NCI-H510A (cell line): ENCODE measurements around the gene PLA2G1B.

Experiments
- DNase-seq: peaks from one replicate; lab custom pipeline; 2025; lab: John Stamatoyannopoulos, UW

Gene PLA2G1B

DNA sequence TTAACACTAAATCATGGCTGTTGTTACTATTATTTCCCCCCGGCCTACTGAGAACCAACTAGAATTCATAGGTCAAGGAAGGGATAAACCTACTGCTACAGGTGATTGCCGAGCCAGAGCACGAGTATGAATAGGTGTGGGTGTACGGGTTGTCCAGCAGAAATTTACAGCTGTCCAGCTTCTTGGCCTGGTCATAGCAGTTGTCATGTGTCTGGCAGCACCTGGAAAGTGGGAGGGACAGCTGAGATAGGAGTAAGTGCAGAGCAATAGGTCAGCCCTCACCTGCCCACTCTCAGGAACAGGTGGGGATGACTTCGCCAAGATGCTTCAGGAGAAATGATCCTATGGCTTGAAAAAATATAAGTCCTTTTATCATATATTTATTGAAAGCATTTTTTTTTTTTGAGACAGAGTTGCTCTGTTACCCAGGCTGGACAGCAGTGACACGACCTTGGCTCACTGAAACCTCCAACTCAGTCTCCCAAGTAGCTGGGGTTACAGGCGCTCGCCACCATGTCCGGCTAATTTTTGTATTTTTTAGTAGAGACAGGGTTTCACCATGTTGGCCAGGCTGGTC is 2.6 kb downstream of the PLA2G1B start:
- no peak for DNase-seq

DNA sequence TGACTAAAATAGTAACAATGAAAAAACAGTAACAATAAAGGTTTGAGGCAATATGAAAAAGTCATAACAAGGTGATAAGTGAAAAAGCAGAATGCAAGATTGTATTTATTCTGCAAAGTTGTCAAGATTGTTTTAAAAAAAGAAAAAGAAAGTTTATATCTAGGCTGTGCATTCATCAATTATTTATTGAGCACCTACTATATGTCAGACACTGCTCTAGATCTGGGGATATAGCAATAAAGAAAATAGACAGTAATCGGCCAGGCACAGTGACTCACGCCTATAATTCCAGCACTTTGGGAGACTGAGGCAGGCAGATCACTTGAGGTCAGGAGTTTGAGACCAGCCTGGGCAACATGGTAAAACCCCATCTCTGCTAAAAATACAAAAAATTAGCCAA is 3.8 kb downstream of the PLA2G1B start:
- no peak for DNase-seq

DNA sequence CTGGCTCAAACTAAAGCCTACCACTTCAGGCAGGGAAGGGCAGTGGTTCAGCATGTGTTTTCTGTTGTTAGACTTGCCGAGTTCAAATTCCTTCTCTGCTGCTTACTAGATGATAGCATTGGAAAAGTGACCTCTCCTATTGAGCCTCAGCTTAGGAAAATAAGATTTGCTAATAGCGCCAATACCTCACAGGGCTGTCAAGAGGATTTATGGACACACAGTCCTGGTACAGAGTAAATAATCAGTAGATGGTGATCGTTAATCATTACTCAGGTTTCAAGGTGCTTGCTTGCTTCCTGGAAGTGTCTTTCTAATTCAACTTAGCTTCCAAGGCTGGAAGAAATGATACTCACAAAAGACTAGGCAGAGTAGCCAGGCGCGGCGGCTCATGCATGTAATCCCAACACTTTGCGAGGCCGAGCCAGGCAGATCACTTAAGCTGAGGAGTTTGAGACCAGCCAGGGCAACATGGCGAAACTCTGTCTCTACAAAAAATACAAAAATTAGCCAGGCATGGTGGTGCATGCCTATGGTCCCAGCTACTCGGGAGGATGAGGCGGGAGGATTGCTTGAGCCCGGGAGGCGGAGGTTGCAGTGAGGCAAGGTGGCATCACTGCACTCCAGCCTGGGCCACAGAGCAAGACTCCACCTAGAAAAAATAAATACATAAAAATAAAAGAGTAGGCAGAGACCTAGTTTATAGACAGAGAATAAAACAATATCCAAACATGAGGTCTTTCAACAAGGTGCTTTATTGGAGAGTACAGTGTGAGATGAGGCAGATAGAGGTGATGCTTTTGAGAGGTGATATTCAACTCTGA is 6.0 kb downstream of the PLA2G1B start:
- DNase-seq: no peak

DNA sequence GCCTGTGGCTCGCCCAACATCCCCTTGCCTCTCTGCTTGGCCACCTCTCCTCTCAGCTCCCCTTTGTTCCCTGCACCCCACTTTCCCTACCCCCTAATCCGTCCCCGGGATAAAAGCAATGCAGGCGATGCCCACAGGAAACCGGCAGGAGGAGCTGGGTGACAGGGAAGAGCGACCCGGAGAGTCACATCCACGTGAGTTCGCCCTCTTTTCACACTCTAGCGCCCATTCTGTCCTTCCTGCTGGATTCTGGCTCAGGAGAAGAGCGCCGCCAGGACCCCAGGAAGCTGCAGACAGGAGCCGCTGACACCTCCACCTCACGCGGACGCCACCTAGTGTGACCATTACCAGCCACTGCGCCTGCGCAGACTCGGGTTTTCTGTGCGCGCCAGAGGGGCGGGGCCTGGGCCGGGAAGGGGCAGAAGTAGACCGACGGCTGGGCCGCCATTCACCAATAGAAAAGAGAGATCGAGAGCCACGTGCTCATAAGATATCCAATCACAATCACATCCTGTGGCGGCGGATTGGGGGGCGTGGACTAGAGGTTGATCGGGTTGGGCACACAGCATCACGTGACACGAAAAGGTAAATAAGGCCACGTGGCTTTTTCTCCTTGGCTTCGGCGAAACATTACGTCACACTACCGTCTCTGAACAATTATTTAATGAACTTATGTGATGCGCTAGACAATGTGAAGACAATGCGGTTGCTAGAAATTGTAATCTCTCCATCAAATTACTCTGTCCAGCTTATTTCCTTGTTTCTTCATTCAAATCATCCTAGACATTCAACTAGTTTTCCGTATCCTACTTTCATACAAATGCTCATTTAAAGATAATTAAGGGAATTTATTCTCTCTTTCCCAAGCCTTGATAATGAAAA is 10.1 kb downstream of the PLA2G1B start:
- peak; percentile 100 for DNase-seq

DNA sequence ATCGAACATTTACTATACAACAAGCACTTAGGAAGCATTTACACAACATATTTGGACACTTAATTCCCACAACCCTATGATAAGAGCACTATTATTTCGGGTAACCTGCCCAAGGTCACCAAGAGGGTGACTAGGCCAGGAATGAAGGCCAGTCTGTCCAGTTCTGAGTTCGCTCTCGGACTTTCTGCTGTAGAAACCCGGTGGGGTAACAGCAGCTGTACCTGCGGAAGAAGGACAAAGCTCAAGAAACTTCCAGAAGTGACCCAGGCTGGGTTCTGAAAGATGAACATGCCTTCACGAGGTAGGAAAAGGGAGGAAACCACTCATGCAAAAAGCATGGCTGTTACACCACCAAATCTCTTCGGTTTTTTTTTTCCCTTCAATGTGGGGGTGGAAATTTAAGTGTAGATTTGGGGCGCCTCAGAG is 10.8 kb downstream of the PLA2G1B start:
- no peak for DNase-seq

DNA sequence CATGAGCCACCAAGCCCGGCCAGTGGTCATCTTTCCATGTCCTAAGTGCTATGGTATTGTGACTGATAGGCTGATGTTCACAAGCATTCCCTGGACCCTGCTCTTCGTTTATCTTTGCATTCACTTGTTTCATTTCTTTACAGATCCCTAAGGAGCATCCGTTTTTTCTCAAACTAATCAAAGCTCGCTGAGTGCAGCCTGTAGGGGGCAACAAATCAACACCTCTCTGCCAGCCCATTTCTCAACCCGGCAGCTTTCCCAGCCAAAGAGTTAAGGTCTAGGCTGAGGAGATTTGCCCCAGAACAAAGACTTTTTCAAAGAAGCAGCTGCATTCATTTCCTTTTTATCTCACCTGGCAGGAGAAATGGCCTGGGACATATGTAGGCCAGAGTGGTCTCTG is 13.4 kb downstream of the PLA2G1B start:
- DNase-seq: no peak

DNA sequence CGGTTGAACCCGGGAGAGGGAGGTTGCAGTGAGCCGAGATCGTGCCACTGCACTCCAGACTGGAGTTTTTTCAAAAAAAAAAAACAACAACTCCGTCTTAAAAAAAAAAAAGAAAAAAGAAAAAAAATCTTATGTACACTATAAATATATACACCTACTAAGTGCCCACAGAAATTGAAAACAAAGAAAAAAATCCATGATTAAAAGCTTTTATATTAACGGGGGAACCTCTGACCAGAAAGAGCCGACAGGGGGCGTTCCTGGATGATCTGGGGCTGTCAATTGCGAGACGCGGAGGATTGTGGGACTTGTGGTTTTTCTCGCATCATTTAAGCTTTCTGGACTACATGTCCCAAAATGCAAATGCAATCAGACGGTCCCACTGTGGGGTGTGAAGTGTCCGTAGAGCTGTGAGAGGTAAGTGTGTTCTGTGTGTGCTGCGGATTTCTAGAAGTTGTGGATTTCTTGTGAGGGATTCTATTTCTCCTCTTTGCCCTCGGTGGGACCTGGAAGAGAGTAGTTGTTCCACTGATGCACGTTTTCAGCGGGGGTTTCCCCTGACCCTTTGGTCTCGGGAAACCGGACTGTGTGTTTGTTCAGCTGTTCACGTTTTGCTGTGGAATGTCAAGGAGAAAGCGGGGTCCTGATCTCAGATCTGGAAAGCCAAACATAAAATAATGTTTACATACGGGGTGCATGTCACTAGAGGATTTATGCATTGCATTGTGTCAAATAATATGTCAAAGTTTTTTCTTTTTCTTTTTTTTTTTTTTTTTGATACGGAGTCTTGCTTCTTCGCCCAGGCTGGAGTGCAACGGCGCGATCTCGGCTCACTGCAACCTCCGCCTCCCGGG is 25.4 kb downstream of the PLA2G1B start, which contains the start of gene SIRT4:
SIRT4 (plus strand) TSS at position 360 of the 854 bp plus-strand sequence. CDS start 1,241 bp downstream, outside the sequence.
- DNase-seq: peak; percentile 87

DNA sequence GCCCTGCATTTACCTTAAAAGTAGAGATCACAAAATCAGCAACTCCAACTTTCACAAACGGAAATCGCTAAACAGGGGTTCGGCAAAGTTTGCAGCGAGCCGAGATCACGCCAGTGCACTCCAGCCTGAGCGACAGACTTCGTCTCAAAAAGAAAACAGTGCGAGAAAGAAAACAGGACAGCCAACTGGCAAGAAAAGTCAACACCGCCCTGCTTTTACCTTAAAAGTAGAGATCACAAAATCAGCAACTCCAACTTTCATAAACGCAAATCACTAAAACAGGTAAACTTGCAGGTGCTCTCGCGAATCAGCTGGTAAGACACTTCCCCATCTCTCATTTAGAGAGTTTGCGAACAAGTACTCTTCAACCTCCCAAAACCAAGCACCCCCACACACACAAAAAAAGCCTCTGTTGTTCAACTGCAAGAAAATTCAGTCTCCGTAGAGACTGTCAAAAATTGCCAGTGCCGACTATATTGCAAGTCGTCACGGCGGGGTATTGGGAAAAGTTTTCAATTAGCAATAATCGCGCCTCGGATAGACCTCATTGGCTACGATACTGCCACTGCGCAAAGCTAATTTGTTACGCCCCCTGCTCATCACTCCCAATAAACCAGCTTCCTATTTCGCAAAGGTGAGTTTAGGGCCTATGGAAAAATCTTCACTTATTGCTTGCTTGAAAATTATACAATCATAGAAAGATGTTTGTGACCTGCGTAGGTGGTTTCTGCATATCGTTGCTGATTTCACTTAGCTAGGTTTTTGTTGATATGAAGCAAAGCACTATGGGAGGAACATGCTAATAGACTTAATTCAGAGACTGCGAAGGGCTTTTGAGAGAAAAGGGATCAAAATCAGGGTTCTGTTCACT is 34.7 kb downstream of the PLA2G1B start, which contains the start of gene RNU4-1:
RNU4-1 (minus strand) TSS at position 577 of the 871 bp plus-strand sequence.
- peak; percentile 70 for DNase-seq

DNA sequence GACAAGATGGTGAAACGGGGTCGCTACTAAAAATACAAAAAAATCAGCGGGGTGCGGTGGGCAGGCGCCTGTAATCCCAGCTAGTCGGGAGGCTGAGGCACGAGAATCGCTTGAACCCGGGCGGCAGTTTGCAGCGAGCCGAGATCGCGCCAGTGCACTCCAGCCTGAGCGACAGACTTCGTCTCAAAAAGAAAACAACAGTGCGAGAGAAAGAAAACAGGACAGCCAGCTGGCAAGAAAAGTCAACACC is 35.2 kb downstream of the PLA2G1B start:
- no peak for DNase-seq

DNA sequence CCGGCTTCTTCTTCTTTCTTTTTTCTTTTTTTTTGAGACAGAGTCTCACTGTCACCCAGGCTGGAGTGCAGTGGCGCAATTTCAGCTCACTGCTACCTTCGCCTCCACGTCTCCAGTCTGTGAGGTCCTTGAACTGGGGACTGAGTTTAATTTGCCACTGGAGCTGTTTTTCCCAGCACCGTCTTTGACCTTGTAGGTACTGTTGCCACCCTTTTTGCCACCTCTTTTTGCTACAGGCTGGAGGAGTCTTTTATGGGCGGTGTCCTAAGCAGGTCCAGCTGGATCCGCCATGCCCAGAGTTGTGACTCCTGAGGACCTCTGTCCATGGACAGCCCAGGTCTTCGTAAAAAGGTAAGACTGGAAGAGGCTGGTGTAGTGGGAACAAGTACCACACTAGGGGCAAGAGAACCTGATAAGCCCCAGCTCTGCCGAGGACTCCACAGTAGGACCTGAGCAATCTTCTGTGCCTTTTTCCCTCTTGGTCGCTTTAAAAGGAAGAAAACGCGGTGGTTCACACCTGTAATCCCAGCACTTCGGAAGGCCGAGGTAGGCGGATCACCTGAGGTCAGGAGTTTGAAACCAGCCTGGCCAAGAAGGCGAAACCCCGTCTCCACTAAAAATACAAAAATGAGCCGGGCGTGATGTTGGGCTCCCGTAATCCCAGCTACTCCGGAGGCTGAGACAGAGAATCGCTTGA is 36.8 kb downstream of the PLA2G1B start:
- peak; percentile 11 for DNase-seq

DNA sequence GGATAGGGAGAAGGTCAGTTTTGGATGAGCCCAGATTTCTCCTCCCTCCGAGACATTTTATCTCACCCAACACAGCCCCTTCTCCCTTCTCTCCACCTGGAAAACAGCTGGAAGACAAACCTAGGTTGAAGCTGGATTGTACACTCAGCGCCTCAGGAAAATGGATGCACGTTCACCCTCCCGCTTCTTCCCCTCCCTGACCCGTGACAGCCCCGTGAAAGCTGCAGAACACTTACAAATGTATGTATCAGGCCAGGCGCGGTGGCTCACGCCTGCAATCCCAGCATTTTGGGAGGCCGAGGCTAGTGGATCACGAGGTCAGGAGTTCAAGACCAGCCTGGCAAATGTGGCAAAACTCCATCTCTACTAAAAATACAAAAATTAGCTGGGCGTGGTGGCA is 40.1 kb downstream of the PLA2G1B start:
- no peak for DNase-seq

DNA sequence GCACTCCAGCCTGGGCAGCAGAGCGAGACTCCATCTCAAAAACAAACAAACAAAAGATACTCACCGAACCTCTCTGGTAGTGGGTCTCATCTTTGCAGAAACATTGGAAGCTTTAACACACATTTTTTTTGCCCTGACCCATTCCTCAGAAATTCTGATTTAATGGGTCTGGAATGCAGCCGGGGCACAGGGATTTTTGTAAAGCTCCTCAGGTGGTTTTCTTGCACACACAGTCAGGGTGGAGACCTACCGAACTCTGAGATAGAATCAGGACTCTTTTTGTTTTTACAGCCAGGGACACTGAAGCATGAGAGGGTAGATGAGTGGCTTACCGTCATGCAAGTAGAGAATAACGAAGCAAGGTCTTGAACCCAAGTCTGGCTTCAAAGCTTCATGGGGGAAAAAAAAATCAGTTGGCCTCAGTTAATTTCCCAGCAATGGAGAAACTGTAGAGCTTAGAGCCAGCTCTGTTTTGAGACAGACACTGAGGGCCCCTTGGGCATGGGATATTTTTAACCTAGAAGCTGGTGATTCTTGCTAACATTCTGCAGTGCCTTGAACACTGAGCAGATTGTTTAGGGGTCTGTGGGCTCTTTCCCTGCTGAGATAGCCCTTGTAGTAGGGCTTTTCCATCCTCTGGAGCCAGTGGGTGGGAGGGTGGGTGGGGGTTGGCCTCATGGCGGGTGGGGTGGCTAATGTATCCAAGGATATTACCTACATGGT is 40.6 kb downstream of the PLA2G1B start:
- no peak for DNase-seq

DNA sequence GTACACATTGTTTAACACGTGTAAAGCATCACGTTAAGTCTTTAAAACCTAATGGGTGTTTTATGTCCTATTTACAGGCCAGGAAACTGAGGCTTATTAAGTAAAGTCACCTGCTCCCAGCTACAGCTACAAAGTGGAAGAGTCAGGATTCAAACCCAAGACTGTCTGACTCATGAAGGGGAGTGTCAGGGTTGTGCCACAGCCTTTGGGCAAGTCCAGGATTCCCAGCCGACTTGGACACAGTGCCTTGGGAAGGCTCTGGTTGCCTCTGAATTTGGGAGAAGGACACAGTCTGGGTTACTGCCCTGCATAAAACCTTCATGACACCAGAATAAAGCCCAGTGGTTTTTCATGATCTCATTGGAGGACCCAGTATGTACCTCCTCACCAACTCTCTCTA is 43.2 kb downstream of the PLA2G1B start:
- DNase-seq: no peak

DNA sequence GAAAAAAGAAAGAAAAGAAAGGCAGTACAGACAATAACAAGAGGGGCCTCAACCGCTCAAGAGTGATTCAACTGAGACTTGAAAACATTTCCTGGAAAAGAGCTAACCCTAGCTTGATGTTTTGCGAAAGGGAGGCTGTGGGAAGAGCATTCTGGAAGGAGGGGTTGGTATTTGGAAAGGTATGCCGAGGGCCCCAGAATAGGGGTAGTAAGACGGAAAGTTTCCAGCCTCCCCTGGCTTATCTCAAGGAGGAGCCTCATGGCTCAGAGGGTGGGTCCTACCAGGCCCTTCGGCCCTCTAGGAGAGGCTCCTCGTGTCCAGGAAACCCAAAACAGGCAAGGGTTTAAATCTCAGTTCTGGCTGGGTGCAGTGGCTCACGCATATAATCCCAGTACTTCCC is 44.3 kb downstream of the PLA2G1B start:
- no peak for DNase-seq

DNA sequence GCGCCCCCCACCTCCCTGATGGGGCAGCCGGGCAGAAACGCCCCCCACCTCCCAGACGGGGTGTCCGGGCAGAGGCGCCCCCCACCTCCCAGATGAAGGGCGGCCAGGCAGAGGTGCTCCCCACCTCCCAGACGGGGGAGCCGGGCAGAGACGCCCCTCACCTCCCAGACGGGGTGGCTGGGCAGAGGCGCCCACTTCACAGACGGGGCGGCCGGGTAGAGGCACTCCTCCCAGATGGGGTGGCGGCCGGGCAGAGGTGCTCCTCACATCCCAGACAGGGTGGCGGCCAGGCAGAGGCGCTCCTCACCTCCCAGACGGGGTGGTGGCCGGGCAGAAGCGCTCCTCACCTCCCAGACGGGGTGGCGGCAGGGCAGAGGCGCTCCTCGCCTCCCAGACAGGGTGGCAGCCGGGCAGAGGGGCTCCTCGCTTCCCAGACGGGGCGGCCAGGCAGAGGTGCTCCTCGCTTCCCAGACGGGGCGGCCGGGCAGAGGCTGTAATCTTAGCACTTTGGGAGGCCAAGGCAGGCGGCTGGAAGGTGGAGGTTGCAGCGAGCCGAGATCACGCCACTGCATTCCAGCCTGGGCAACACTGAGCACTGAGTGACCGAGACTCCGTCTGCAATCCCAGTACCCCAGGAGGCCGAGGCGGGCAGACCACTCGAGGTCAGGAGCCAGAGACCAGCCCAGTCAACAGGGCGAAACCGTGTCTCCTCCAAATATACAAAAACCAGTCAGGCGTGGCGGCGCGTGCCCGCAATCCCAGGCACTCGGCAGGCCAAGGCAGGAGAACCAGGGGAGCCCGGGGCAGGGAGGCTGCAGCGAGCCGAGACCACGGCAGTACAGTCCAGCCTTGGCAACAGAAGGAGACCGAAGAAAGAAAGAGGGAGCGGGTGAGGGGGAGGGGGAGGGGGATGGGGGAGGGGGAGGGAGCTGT is 49.2 kb downstream of the PLA2G1B start:
- no peak for DNase-seq

DNA sequence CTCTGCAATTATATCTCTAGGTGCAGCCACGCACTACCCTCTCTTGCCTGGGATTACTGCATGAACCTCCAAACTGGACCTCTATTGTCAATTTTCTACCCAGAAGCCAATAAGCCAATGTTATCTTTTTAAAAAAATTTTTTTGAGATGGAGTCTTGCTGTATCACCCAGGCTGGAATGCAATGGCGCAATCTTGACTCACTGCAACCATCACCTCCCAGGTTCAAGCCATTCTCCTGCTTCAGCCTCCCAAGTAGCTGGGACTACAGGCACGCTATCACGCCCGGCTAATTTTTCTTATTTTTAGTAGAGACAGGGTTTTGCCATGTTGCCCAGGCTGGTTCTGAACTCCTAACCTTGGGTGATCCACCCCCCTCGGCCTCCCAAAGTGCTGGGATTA is 50.8 kb downstream of the PLA2G1B start:
- no peak for DNase-seq
